GM12873 (cell line): ENCODE data around the gene ARHGAP12.

Experiments
- TF ChIP-seq, protein P1 (sequence below): IDR thresholded peaks from 2 replicates; pipeline ENCODE4 v1.5.1; 2012; ENCODE audit warnings: low read depth, mild to moderate bottlenecking, moderate library complexity, low read length, control low read depth; ENCODE audit not compliant: insufficient read depth; ENCODE audit errors: missing control alignments

Gene ARHGAP12

DNA sequence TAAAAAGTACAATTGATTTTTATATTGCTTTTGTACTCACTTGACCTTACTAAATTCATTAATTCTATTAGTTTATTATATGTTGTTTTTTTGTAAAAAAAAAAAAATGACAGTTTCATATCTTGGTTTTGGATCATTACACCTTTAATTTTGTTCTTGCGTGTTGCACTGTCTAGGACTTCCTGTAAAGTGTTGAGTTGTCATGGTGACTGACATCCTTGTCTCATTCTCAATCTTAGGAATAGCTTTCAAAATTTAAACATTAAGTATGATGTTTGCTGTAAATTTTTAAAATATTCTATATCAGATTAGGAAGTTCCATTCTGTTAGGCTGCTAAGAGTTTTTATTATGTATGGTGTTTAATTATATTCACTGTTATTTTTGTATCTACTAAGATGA, 139.1 kb downstream of the ARHGAP12 start:
- TF ChIP-seq, protein P1, sequence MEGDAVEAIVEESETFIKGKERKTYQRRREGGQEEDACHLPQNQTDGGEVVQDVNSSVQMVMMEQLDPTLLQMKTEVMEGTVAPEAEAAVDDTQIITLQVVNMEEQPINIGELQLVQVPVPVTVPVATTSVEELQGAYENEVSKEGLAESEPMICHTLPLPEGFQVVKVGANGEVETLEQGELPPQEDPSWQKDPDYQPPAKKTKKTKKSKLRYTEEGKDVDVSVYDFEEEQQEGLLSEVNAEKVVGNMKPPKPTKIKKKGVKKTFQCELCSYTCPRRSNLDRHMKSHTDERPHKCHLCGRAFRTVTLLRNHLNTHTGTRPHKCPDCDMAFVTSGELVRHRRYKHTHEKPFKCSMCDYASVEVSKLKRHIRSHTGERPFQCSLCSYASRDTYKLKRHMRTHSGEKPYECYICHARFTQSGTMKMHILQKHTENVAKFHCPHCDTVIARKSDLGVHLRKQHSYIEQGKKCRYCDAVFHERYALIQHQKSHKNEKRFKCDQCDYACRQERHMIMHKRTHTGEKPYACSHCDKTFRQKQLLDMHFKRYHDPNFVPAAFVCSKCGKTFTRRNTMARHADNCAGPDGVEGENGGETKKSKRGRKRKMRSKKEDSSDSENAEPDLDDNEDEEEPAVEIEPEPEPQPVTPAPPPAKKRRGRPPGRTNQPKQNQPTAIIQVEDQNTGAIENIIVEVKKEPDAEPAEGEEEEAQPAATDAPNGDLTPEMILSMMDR, result no peak

GRCh38 chr10:31782701-31783100, 145.9 kb downstream of the ARHGAP12 start:
- TF ChIP-seq, protein P1, result no peak

DNA sequence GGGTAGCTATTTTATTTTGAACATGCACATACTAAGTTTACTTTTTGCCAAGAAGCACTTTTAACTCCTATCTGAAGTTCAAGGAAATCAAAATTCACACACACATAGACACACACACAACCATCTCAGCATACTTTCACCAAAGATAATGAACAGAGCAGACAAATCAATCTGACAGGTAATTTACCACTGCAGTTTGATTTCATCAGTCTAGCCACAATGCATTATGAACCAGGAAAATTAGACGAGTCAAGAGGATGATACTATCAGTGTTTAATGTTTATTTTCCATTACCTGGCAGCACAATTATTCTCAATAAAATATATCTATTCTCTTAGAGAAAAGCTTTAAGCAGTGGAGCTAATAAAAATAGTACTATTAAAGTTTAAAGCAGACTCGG, 147.9 kb downstream of the ARHGAP12 start:
- TF ChIP-seq, protein P1, result no peak

DNA sequence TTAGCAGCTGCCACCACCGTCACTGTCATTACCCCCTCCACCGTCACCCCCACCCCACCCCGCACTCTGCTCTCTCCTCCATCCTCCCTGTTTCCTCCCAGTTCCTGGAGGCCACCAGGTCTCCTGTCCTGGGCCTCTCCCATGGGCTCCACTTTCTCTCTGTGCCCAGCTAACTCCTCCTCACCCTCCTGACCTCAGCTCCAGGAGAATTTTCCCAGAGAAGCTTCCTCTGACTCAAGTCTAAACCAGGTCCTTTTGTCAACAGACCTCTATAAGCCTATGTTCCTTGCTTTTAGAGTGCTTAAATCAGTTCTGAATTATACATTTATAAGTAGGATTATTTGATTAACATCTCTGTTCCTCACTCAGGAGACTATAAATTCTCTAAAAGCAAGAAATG, 150.0 kb downstream of the ARHGAP12 start:
- TF ChIP-seq, protein P1, result no peak

GRCh38 chr10:31776159-31776558, 152.5 kb downstream of the ARHGAP12 start:
- TF ChIP-seq, protein P1, result no peak

GRCh38 chr10:31774928-31775650, 153.5 kb downstream of the ARHGAP12 start:
- TF ChIP-seq, protein P1, result no peak

DNA sequence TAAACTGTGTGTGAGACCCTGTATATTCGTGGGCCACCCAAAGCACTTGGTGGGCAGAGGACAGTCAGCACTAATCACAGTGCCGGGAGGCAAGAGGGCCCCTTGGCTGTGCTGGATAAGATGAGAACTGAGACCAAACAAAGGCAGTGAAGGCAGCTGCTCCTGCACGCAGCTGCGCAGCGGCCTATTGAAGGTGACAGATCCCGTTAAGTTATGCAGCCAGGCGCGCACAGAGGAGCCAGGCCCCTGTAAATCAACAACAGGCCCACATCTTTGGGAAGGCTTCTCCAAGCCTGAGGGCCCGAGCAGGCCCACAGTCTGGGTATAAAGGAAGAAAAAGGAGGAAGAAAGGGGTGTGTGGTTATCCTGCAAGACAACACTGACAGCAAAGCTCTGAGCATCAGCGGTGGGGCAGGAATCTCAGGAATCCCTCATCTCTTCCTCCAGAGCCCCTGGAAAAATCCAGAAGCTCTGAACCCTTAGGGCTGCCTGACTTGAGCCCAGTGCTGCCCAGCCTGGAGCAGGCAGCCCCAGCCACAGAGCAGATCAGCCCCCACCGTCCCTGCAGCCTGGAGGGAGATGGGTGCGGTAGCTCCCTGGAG, 154.2 kb downstream of the ARHGAP12 start:
- TF ChIP-seq, protein P1, result no peak
